ENCODE data around the gene NAV2.

- no peak for TF ChIP-seq EZH2 (IDR thresholded peaks at IDR 0.05; ENCODE audit: low read depth)
- TF ChIP-seq, protein P1, sequence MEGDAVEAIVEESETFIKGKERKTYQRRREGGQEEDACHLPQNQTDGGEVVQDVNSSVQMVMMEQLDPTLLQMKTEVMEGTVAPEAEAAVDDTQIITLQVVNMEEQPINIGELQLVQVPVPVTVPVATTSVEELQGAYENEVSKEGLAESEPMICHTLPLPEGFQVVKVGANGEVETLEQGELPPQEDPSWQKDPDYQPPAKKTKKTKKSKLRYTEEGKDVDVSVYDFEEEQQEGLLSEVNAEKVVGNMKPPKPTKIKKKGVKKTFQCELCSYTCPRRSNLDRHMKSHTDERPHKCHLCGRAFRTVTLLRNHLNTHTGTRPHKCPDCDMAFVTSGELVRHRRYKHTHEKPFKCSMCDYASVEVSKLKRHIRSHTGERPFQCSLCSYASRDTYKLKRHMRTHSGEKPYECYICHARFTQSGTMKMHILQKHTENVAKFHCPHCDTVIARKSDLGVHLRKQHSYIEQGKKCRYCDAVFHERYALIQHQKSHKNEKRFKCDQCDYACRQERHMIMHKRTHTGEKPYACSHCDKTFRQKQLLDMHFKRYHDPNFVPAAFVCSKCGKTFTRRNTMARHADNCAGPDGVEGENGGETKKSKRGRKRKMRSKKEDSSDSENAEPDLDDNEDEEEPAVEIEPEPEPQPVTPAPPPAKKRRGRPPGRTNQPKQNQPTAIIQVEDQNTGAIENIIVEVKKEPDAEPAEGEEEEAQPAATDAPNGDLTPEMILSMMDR (conservative IDR thresholded peaks at IDR 0.05) = no peak
Measured at GRCh38 chr11:20047006-20047768, 334.6 kb downstream of the NAV2 start.

All from PC-9 (cell line).